Measurements from ENCODE around the gene PCDHGA5. TPM values are rescaled to one million over a fixed set of nuclear protein-coding genes. Genes with fewer than 3 reads are reported as not detected.

PCDHGA5 gene
- total and polyA plus RNA-seq, 2 of the 8 experiments (the other 6 are each of a cell fraction or from before 2014, with no cell fraction given) = 1.1 to 1.3 TPM

DNA sequence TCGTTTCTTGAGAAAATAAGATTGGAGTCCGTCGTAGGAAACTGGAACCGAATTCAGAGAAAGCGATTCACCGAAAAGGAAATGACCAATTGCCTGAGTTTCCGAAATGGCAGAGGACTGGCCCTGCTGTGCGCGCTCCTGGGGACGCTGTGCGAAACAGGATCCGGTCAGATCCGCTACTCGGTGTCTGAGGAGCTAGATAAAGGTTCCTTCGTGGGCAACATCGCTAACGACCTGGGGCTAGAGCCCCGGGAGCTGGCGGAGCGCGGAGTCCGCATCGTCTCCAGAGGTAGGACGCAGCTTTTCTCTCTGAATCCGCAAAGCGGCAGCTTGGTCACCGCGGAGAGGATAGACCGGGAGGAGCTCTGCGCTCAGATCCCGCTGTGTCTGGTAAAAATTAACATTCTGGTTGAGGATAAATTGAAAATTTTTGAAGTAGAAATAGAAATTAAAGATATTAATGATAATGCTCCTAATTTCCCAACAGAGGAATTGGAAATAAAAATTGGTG is 20.0 kb upstream of the PCDHGA5 start:
- WGBS, 2 experiments (ENCODE audit: extremely low coverage in 1 of 2, insufficient coverage in 1 of 2, insufficient read length in 1 of 2, insufficient replicate concordance in 2 of 2, low coverage in 1 of 2, low lambda C conversion rate in 2 of 2, missing lambda C conversion rate in 1 of 2) = 93% methylated on average over 31 of the region's 31 CpGs; no CpG with 5 or more reads in 1 of the 2 experiments
- Histone ChIP-seq H2AFZ (ENCODE audit: low read length) (peak overlapping the region; percentile 11; the same call in 1 of the 2 replicates), H3K36me3 (ENCODE audit: control insufficient read depth in 2 of 4, insufficient read depth in 4 of 4, low read length in 3 of 4) (no peaks in the 10 kb centered on the region; a peak in 2 of 8 replicates), H3K4me1 (replicated peaks in 1 of 4; ENCODE audit: control insufficient read depth in 3 of 4, insufficient read depth in 4 of 4, low read length in 3 of 4) (no peaks in the 10 kb centered on the region), H4K8ac (ENCODE audit: extremely low read depth, insufficient read depth, low read length) (no peak overlapping the region; the same call in 1 of the 2 replicates), H3K9me3 (ENCODE audit: insufficient read depth in 2 of 2, low read depth in 1 of 2, low read length in 1 of 2) (peaks cover 30 to 41% of the 10 kb centered on the region in 2 experiments; a peak in 3 of 4 replicates), H3K79me2 (ENCODE audit: control insufficient read depth in 1 of 2, insufficient read depth in 2 of 2, low read length in 2 of 2) (no peaks in the 10 kb centered on the region), H3K9ac (replicated peaks in 1 of 4; ENCODE audit: extremely low read depth in 1 of 4, low read depth in 3 of 4, low read length in 3 of 4) (no peak overlapping the region), H3K27ac (ENCODE audit: low read depth, low read length) (no peak overlapping the region), H3K56ac (replicated peaks; ENCODE audit: insufficient read length, low read depth, low read length) (no peak overlapping the region), H2AK5ac (ENCODE audit: low read depth, low read length) (no peak overlapping the region), H3K4me2 (ENCODE audit: insufficient read depth in 1 of 2, low read depth in 2 of 2, low read length in 2 of 2) (no peak overlapping the region), H3K23ac (ENCODE audit: insufficient read length) (no peak overlapping the region), H3K4me3 (ENCODE audit: extremely low read depth in 1 of 4, insufficient read depth in 2 of 4, low read depth in 3 of 4, low read length in 4 of 4) (no peak overlapping the region; a peak in 1 of 8 replicates), H2BK15ac (ENCODE audit: low read length) (no peak overlapping the region), H4K5ac (ENCODE audit: insufficient read length, low read depth, low read length) (no peak overlapping the region), H3K27me3 (replicated peaks in 1 of 4; ENCODE audit: control insufficient read depth in 3 of 4, extremely low read depth in 1 of 4, insufficient read depth in 3 of 4, low read length in 3 of 4) (no peaks in the 10 kb centered on the region), H3K18ac (ENCODE audit: extremely low read depth, low read length) (no peak overlapping the region), H2BK20ac (ENCODE audit: low read length) (no peak overlapping the region), H3K23me2 (ENCODE audit: low read depth, low read length) (no peaks in the 10 kb centered on the region), H3K4ac (replicated peaks; ENCODE audit: insufficient read length, low read depth, low read length) (no peak overlapping the region), H2BK5ac (ENCODE audit: low read depth, low read length) (no peak overlapping the region), H3K79me1 (ENCODE audit: low read depth, low read length) (no peaks in the 10 kb centered on the region), H4K91ac (replicated peaks; ENCODE audit: insufficient read length, low read length) (no peak overlapping the region), H4K20me1 (replicated peaks in 1 of 2; ENCODE audit: control insufficient read depth in 1 of 2, insufficient read depth in 2 of 2, low read length in 2 of 2) (no peaks in the 10 kb centered on the region), H3K14ac (ENCODE audit: insufficient read length) (no peak overlapping the region), H2BK120ac (replicated peaks; ENCODE audit: low read depth, low read length) (no peak overlapping the region), H2BK12ac (ENCODE audit: low read depth, low read length) (no peak overlapping the region)
- FAIRE-seq (no peak), DNase-seq (ENCODE audit: low read depth in 1 of 2, low spot score in 2 of 2) (no peak)
- no peak for TF ChIP-seq POLR2A (IDR thresholded peaks at IDR 0.05; ENCODE audit: control extremely low read depth in 1 of 2, low read depth in 2 of 2, low read length in 2 of 2)
- no peak for TF ChIP-seq ZNF274 (IDR thresholded peaks at IDR 0.05; ENCODE audit: borderline replicate concordance, extremely low read depth, low read length)
- ChIA-PET POLR2A (ENCODE audit: partially characterized antibody) (interaction anchor here (1.0 kb wide), 2 partner anchors 69 to 170 kb away, joined by 3 read pairs; partner anchors contain the start of gene PCDHGA10), CTCF (ENCODE audit: partially characterized antibody) (interaction anchor here (0.7 to 4.8 kb wide), 49 partner anchors 9 to 223 kb away, joined by 3 to 21 read pairs (median 5); partner anchors contain the start of genes PCDHB10, PCDHB14, PCDHB15 and PCDHB4)

All from H1 (cell line).